ENCODE data around the gene CFAP61.

Gene CFAP61

DNA sequence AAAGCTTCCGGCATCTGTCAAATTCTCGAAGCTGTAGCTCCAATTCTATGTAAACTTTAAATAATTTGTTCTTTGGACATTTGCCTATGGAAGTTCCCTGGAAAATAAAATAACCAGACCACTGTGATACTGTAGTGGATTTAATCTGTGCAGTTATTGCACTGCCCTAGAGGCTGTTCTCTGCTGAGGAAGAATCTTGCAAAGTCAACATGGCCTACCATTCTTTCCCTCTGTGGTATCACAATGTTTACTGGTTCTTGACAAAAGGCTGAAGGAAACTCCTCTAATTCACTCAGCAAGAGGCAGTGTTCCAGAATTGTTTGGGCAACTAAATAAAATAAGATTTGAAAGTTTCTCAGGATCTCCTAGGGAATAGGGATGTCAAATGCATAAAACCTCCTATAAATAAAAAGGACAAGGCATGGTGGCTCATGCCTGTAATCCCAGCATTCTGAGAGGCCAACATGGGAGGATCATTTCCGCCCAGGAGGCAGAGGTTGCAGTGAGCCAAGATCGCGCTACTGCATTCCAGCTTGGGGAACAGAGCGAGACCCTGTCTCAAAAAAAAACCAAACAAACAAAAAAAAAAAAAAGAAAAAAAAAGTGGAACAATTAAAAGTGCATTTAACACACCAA is 12.5 kb upstream of the CFAP61 start:
- no peak overlapping the region for H2AK5ac ChIP-seq (ENCODE audit: low read length, severe bottlenecking)
- no peaks in the 10 kb centered on the region for H3K27me3 ChIP-seq (ENCODE audit: control insufficient read depth in 1 of 2, insufficient read depth in 1 of 2, low read length in 2 of 2)
- WGBS: 87% methylated on average over 3 of the region's 6 CpGs
- no peak for DNase-seq
- H2BK15ac ChIP-seq (ENCODE audit: low read depth, poor library complexity, severe bottlenecking): no peak overlapping the region
- H4K8ac ChIP-seq (ENCODE audit: low read length): no peak overlapping the region
- H2BK12ac ChIP-seq (ENCODE audit: low read length in 2 of 2): no peak overlapping the region
- no peak overlapping the region for H2AFZ ChIP-seq (ENCODE audit: low read depth, low read length)
- no peak overlapping the region for H3K18ac ChIP-seq (ENCODE audit: low read depth in 1 of 2, low read length in 2 of 2)
- H3K79me1 ChIP-seq (replicated peaks; ENCODE audit: low read length, poor library complexity, severe bottlenecking): peaks cover 18% of the 10 kb centered on the region
- H3K9ac ChIP-seq (ENCODE audit: low read length): no peak overlapping the region
- H3K4me1 ChIP-seq (ENCODE audit: control insufficient read depth, insufficient read depth, low read depth, low read length): peaks cover 2% of the 10 kb centered on the region
- peaks cover 23 to 100% of the 10 kb centered on the region in 2 experiments for H3K36me3 ChIP-seq (ENCODE audit: control insufficient read depth in 1 of 2, insufficient read depth in 2 of 2, low read depth in 1 of 2, low read length in 2 of 2)
- no peak overlapping the region for H3K14ac ChIP-seq (ENCODE audit: low read length in 2 of 2)
- H3K4ac ChIP-seq (ENCODE audit: low read depth in 1 of 2, low read length in 2 of 2): no peak overlapping the region
- H3K23ac ChIP-seq (ENCODE audit: low read length in 2 of 2): no peak overlapping the region
- no peak overlapping the region for H3K27ac ChIP-seq (ENCODE audit: low read length, poor library complexity, severe bottlenecking)
- H2BK5ac ChIP-seq (ENCODE audit: low read depth, low read length, poor library complexity, severe bottlenecking): no peak overlapping the region
- no peak overlapping the region for H3K4me3 ChIP-seq (ENCODE audit: insufficient read depth in 1 of 2, low read depth in 1 of 2, low read length in 2 of 2)
- no peak overlapping the region for H4K91ac ChIP-seq (ENCODE audit: low read length)
- no peak overlapping the region for H2BK120ac ChIP-seq (ENCODE audit: low read depth, low read length)
- H3K9me3 ChIP-seq (ENCODE audit: control insufficient read depth, low read length): no peaks in the 10 kb centered on the region
- no peak overlapping the region for H3K4me2 ChIP-seq (ENCODE audit: low read length, poor library complexity, severe bottlenecking)

DNA sequence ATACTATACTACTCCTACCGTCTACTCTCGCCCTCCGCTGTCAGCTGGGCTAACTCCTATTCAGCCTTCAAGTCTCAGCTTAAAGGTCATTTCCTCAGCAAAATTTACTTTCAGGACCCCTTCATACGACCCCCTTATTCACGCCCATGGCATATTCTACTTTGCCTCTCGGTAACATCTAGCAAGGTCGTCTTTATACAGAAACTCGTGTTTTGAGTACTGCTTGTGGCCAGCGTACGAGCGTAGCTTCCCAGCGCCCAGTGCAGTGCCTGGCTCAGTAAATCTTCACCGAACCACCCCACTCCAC is 612 bp upstream of the CFAP61 start:
- peak overlapping the region; percentile 94 for H4K8ac ChIP-seq (ENCODE audit: low read length)
- peak overlapping the region; percentile 94 for H3K9ac ChIP-seq (ENCODE audit: low read length)
- peak overlapping the region in 1 of 2 experiments; percentile 22 for H3K4ac ChIP-seq (ENCODE audit: low read depth in 1 of 2, low read length in 2 of 2)

GRCh38 chr20:20060234-20060998 is 8.1 kb downstream of the CFAP61 start:
- no peak overlapping the region for H2AFZ ChIP-seq (ENCODE audit: low read depth, low read length)
- 85% methylated on average over 6 of the region's 6 CpGs for WGBS
- H2BK12ac ChIP-seq (ENCODE audit: low read length in 2 of 2): no peak overlapping the region

More for the DNA sequence above, 612 bp upstream of the CFAP61 start:
- peak overlapping the region in 1 of 2 experiments; percentile 19 for H3K14ac ChIP-seq (ENCODE audit: low read length in 2 of 2)
- H2BK5ac ChIP-seq (ENCODE audit: low read depth, low read length, poor library complexity, severe bottlenecking): no peak overlapping the region
- H2BK120ac ChIP-seq (ENCODE audit: low read depth, low read length): no peak overlapping the region
- no peak overlapping the region for H2BK12ac ChIP-seq (ENCODE audit: low read length in 2 of 2)
- H3K4me3 ChIP-seq (ENCODE audit: insufficient read depth in 1 of 2, low read depth in 1 of 2, low read length in 2 of 2): peak overlapping the region; percentile 94 to 96
- H3K36me3 ChIP-seq (ENCODE audit: control insufficient read depth in 1 of 2, insufficient read depth in 2 of 2, low read depth in 1 of 2, low read length in 2 of 2): peaks cover 9 to 38% of the 10 kb centered on the region in 2 experiments
- H3K4me1 ChIP-seq (ENCODE audit: control insufficient read depth, insufficient read depth, low read depth, low read length): no peaks in the 10 kb centered on the region
- no peak overlapping the region for H2AK5ac ChIP-seq (ENCODE audit: low read length, severe bottlenecking)
- peaks cover 0 to 3% of the 10 kb centered on the region in 2 experiments for H3K27me3 ChIP-seq (ENCODE audit: control insufficient read depth in 1 of 2, insufficient read depth in 1 of 2, low read length in 2 of 2)
- H3K79me1 ChIP-seq (replicated peaks; ENCODE audit: low read length, poor library complexity, severe bottlenecking): peaks cover 10% of the 10 kb centered on the region
- no peak overlapping the region for H4K91ac ChIP-seq (ENCODE audit: low read length)
- no peak overlapping the region for H3K27ac ChIP-seq (ENCODE audit: low read length, poor library complexity, severe bottlenecking)
- DNase-seq: no peak
- WGBS: 6% methylated on average over 13 of the region's 13 CpGs
- H3K23ac ChIP-seq (ENCODE audit: low read length in 2 of 2): no peak overlapping the region
- peak overlapping the region; percentile 100 for H2AFZ ChIP-seq (ENCODE audit: low read depth, low read length)
- H3K4me2 ChIP-seq (ENCODE audit: low read length, poor library complexity, severe bottlenecking): peak overlapping the region; percentile 58
- peak overlapping the region in 1 of 2 experiments; percentile 67 for H3K18ac ChIP-seq (ENCODE audit: low read depth in 1 of 2, low read length in 2 of 2)
- H3K9me3 ChIP-seq (ENCODE audit: control insufficient read depth, low read length): no peaks in the 10 kb centered on the region
- no peak overlapping the region for H2BK15ac ChIP-seq (ENCODE audit: low read depth, poor library complexity, severe bottlenecking)

DNA sequence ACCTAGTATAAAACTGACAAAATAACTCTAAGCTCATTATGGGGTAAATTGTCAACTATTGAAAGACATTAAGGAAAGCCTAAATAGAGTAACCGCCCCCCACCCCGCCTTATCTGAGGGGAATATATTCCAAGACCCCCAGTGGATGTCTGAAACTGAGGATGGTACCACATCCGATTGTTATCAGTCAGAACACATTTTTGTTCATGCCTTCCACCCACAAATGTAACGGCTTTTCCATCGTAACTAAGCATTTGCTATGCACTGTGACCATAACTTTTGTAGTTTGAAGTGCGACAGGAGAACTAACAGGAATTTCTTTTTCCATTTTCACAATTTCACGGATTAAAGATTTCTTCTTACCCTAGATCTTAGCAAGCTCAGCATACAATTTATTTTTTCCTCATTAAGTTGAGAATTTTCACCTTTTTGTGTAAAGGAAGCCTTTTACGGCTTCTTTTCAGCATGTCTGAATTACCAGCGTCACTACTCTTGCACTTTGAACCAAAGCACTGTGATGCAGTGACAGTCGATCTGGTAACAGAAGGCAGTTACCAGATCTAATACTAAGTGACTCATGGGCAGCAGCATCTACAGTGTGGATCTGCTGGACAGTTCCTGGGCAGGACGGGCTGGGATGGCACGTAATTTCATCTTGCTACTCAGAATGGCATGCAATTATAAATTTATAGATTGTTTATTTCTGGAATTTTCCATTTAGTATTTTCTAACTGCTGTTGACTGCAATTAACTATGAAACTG is 11.8 kb downstream of the CFAP61 start:
- Histone ChIP-seq H3K79me1 (replicated peaks; ENCODE audit: low read length, poor library complexity, severe bottlenecking) (no peaks in the 10 kb centered on the region), H3K36me3 (ENCODE audit: control insufficient read depth in 1 of 2, insufficient read depth in 2 of 2, low read depth in 1 of 2, low read length in 2 of 2) (no peaks in the 10 kb centered on the region), H2AK5ac (ENCODE audit: low read length, severe bottlenecking) (no peak overlapping the region), H3K4me2 (ENCODE audit: low read length, poor library complexity, severe bottlenecking) (no peak overlapping the region), H3K14ac (ENCODE audit: low read length in 2 of 2) (no peak overlapping the region), H3K9me3 (ENCODE audit: control insufficient read depth, low read length) (no peaks in the 10 kb centered on the region), H3K4me1 (ENCODE audit: control insufficient read depth, insufficient read depth, low read depth, low read length) (no peaks in the 10 kb centered on the region), H3K4me3 (ENCODE audit: insufficient read depth in 1 of 2, low read depth in 1 of 2, low read length in 2 of 2) (no peak overlapping the region), H4K8ac (ENCODE audit: low read length) (no peak overlapping the region), H2BK12ac (ENCODE audit: low read length in 2 of 2) (no peak overlapping the region), H3K4ac (ENCODE audit: low read depth in 1 of 2, low read length in 2 of 2) (no peak overlapping the region), H2BK120ac (ENCODE audit: low read depth, low read length) (no peak overlapping the region), H3K9ac (ENCODE audit: low read length) (no peak overlapping the region), H2BK15ac (ENCODE audit: low read depth, poor library complexity, severe bottlenecking) (no peak overlapping the region), H2BK5ac (ENCODE audit: low read depth, low read length, poor library complexity, severe bottlenecking) (no peak overlapping the region), H2AFZ (ENCODE audit: low read depth, low read length) (no peak overlapping the region), H4K91ac (ENCODE audit: low read length) (no peak overlapping the region), H3K27ac (ENCODE audit: low read length, poor library complexity, severe bottlenecking) (no peak overlapping the region), H3K27me3 (ENCODE audit: control insufficient read depth in 1 of 2, insufficient read depth in 1 of 2, low read length in 2 of 2) (peaks cover 4 to 8% of the 10 kb centered on the region in 2 experiments), H3K18ac (ENCODE audit: low read depth in 1 of 2, low read length in 2 of 2) (no peak overlapping the region), H3K23ac (ENCODE audit: low read length in 2 of 2) (no peak overlapping the region)
- no peak for DNase-seq
- 66% methylated on average over 9 of the region's 12 CpGs for WGBS

More at GRCh38 chr20:20060234-20060998, 8.1 kb downstream of the CFAP61 start:
- Histone ChIP-seq H2AK5ac (ENCODE audit: low read length, severe bottlenecking) (no peak overlapping the region), H3K4me2 (ENCODE audit: low read length, poor library complexity, severe bottlenecking) (no peak overlapping the region), H3K9ac (ENCODE audit: low read length) (no peak overlapping the region), H3K27ac (ENCODE audit: low read length, poor library complexity, severe bottlenecking) (no peak overlapping the region), H3K27me3 (ENCODE audit: control insufficient read depth in 1 of 2, insufficient read depth in 1 of 2, low read length in 2 of 2) (peaks cover 4 to 11% of the 10 kb centered on the region in 2 experiments), H4K8ac (ENCODE audit: low read length) (no peak overlapping the region), H3K9me3 (ENCODE audit: control insufficient read depth, low read length) (no peaks in the 10 kb centered on the region), H3K4me1 (ENCODE audit: control insufficient read depth, insufficient read depth, low read depth, low read length) (no peaks in the 10 kb centered on the region), H3K36me3 (ENCODE audit: control insufficient read depth in 1 of 2, insufficient read depth in 2 of 2, low read depth in 1 of 2, low read length in 2 of 2) (no peaks in the 10 kb centered on the region), H3K14ac (ENCODE audit: low read length in 2 of 2) (no peak overlapping the region), H3K18ac (ENCODE audit: low read depth in 1 of 2, low read length in 2 of 2) (no peak overlapping the region), H2BK15ac (ENCODE audit: low read depth, poor library complexity, severe bottlenecking) (no peak overlapping the region), H3K4ac (ENCODE audit: low read depth in 1 of 2, low read length in 2 of 2) (no peak overlapping the region), H2BK120ac (ENCODE audit: low read depth, low read length) (no peak overlapping the region), H3K23ac (ENCODE audit: low read length in 2 of 2) (no peak overlapping the region), H4K91ac (ENCODE audit: low read length) (no peak overlapping the region), H3K79me1 (replicated peaks; ENCODE audit: low read length, poor library complexity, severe bottlenecking) (no peaks in the 10 kb centered on the region), H2BK5ac (ENCODE audit: low read depth, low read length, poor library complexity, severe bottlenecking) (no peak overlapping the region), H3K4me3 (ENCODE audit: insufficient read depth in 1 of 2, low read depth in 1 of 2, low read length in 2 of 2) (no peak overlapping the region)
- DNase-seq: no peak
